ENCODE measurements around the gene CCDC73. TPM values are rescaled to one million over a fixed set of nuclear protein-coding genes. Genes with fewer than 3 reads are reported as not detected.
"Not testable (repeated sequence)": the region's sequence is repeated elsewhere in the genome, so short reads cannot be mapped to it uniquely, and the experiment has no call there.

Gene CCDC73
- total RNA-seq, 2 donors from 2014 or later: not detected

DNA sequence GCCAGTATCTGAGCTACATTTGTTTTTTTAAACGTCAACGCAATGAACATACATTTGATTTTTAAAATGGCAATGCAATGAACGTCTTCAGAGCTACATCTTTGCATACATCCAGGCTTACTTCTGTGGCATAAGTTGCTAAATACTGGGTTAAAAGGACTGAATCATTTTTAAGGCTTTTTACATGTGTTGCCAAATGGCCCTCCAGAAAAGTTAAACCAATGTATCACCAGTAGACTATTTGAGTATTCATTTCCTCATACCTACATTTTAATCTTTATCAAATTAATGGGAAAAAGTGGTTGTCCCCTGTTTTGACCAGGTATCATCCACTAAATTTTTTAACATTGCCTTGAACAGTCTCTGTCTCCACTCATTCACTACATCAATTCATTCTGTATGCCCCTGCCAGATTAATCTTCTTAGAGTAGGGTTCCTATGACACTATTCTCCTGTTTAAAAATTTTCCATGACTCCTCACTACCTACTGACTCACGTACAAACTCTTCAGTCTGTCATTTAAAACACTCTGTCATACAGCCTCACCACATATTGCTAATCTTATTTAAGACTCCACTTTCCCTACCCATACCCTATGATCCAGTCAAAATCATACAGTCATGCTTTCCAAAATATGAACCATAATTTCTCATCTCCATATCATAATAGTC lies 22.9 kb upstream of the CCDC73 start:
- no peak for DNase-seq (ENCODE audit: low spot score)
- intact Hi-C loops (cut with DNase I): no loop called here

DNA sequence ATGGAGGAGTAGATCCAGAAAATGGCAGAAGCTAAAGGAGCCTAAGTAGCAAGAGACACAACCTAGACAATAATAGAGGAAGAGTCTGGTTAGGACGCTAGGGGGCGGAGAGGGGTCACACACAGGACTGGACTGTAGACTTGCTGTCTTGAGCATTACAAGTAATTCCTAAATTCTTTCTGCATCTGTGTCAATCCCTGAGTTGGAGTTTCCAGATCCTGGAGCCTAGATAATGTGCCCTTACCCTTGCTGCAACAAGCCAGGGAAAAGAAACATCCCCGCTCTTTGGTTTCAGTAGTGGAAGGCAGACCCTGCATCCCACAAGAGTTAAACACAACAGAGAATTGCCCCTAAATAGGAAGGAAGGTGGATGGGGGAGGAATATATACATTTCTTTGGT lies 14.9 kb upstream of the CCDC73 start:
- intact Hi-C loops (cut with DNase I): no loop called here
- DNase-seq (ENCODE audit: low spot score): peak; percentile 86

DNA sequence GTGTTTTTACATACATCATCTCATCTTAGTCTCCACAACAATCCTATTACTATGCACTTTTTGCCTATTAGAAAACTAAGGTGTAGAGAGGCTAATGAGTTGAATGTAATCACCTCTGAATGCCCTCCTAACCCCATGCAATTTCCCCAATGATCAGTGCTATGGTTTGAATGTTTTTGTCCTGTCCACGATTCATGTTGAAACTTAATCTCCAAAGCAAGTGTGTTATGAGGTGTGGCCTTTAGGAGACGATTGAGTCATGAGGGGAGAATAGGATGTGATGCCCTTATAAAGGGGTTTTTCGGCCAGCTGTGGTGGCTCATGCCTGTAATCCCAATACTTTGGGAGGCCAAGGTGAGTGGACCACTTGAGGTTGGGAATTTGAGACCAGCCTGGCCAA lies 2.0 kb upstream of the CCDC73 start:
- no peak for DNase-seq (ENCODE audit: low spot score)
- intact Hi-C loops (cut with DNase I): no loop called here

GRCh38 chr11:32792948-32793475 lies 1.4 kb downstream of the CCDC73 start:
- intact Hi-C loops (cut with DNase I): loop anchor here in 1 of 2 donors (5.0 kb wide), 1 partner anchor 466 kb away; no protein-coding TSS in a partner anchor
- no peak for DNase-seq (ENCODE audit: low spot score)

GRCh38 chr11:32792111-32792947 lies 2.1 kb downstream of the CCDC73 start:
- no peak for DNase-seq (ENCODE audit: low spot score)
- intact Hi-C loops (cut with DNase I): loop anchor here in 1 of 2 donors (5.0 kb wide), 1 partner anchor 465 kb away; no protein-coding TSS in a partner anchor

DNA sequence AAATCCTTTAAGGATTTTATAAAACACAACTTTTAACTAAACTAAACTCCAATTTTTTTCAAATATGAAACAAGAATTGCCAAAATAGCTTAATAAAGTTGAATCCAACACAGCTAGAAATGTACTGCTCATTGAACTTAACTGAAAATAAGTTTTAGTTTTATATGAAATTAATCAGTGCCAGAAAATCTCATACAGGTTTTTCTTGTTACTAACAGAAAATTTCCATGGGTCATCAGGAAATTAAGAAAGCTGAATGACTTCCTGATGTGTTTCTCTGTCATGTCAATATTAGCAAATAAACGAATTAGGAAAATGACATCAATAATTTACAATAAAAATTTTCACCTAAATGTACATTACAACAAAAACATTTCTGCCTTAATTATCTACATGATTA lies 3.5 kb downstream of the CCDC73 start:
- no peak for DNase-seq (ENCODE audit: low spot score)
- intact Hi-C loops (cut with DNase I): loop anchor here in 1 of 2 donors (5.0 kb wide), 1 partner anchor 464 kb away; no protein-coding TSS in a partner anchor

- intact Hi-C loops (cut with DNase I): no loop called here
Measured at GRCh38 chr11:32786811-32787210, 7.7 kb downstream of the CCDC73 start.

DNA sequence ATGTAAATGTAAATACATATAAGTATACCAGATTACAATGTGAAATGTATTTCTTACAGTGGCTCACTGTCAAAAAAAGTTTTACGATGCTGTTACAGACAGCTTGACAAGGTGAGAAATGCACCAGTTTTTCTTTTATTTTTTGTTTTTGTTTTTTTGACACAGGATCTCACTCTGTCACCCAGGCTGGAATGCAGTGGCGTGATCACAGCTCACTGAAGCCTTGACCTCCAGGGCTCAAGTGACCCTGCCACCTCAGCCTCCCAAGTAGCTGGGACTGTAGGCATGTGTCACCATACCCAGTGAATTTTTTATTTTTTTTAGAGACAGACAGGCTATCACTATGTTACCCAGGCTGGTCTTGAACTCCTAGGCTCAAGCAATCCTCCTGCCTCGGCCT lies 9.2 kb downstream of the CCDC73 start:
- intact Hi-C loops (cut with DNase I): no loop called here
- DNase-seq (ENCODE audit: low spot score): no peak

More at GRCh38 chr11:32786811-32787210, 7.7 kb downstream of the CCDC73 start:
- no peak for DNase-seq (ENCODE audit: low spot score)

- no peak for DNase-seq (ENCODE audit: low spot score)
- intact Hi-C loops (cut with DNase I): no loop called here
Measured at GRCh38 chr11:32781721-32782120, 12.7 kb downstream of the CCDC73 start.

DNA sequence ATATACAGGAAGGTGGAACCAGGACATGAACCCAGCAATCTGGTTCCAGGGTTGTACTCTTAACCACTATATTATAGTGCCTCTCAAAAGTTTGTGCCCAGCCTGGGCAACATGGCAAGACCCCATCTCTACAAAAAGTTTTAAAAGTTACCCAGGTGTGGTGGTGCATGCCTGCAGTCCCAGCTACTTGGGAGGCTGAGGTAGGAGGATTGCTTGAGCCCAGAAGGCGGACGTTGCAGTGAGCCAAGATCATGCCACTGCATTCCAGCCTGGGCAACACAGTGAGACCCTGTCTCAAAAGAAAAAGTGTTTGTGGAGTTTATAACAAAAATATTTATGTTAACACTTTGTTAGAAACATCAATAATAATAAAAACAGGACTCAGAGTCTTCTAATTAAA lies 13.6 kb downstream of the CCDC73 start:
- intact Hi-C loops (cut with DNase I); DNase-seq (ENCODE audit: low spot score): not testable (repeated sequence)

- no peak for DNase-seq (ENCODE audit: low spot score)
Measured at GRCh38 chr11:32779136-32779535, 15.3 kb downstream of the CCDC73 start.

DNA sequence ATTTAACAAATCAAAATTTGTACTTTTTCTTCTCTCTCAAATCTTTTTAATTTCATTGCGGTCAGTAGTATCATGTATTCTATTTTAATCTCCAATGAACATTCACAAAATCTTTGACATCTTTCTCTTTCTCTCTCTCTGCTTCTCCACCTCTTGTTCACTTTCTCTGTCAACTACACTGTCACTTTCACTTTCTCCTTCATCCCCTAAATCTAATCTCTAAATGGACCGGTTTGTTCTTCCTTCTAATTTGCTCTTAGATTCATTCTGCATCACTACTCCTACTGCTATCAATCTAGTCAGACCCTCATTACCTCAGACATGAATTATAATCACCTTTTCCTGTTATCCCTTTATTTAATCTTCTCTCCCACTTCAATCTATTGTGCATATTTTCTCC lies 18.6 kb downstream of the CCDC73 start:
- no peak for DNase-seq (ENCODE audit: low spot score)
- intact Hi-C loops (cut with DNase I): no loop called here

More at GRCh38 chr11:32779136-32779535, 15.3 kb downstream of the CCDC73 start:
- intact Hi-C loops (cut with DNase I): no loop called here

DNA sequence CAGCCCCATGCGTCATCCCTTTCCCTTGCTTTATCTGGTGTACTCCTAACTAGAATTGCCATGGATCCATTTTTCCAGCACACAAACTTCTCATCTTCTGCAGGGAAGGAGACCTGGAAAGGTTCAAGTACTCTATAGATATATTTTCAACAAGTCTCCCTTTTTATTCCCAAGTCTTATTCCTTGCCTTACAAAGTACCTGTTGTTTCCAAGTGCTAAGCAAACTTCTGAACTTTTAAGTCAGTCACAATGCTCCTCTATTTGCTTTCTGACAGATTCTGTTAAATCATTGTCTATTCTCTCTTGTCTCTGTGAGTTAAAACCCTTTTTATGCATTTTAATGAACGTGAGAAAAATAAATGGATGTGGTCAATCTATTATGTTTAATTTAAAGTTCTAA lies 20.4 kb downstream of the CCDC73 start:
- intact Hi-C loops (cut with DNase I): no loop called here
- DNase-seq (ENCODE audit: low spot score): no peak

DNA sequence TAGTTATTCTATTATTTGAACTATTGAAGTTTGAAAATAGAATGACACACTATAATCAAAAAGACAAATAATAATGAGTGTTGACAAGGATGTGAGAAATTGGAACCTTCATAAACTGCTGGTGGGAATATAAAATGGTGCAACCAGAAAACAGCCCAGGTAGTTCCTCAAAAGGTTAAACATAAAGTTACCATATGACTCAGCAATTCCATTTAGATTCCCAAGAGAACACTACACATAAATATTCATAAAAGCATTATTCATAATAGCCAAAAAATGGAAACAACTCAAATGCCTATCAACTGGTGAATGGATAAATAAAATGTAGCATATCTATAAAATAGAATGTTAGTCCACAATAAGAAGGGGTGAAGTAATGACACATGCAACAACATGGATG lies 21.7 kb downstream of the CCDC73 start:
- DNase-seq (ENCODE audit: low spot score): no peak
- intact Hi-C loops (cut with DNase I): no loop called here

GRCh38 chr11:32761774-32762173 lies 32.7 kb downstream of the CCDC73 start:
- intact Hi-C loops (cut with DNase I); DNase-seq (ENCODE audit: low spot score): not testable (repeated sequence)

- DNase-seq (ENCODE audit: low spot score): no peak
- intact Hi-C loops (cut with DNase I): no loop called here
Measured at GRCh38 chr11:32758291-32758690, 36.2 kb downstream of the CCDC73 start.

GRCh38 chr11:32753181-32753580 lies 41.3 kb downstream of the CCDC73 start:
- DNase-seq (ENCODE audit: low spot score); intact Hi-C loops (cut with DNase I): not testable (repeated sequence)

GRCh38 chr11:32752001-32752400 lies 42.5 kb downstream of the CCDC73 start:
- DNase-seq (ENCODE audit: low spot score): no peak
- intact Hi-C loops (cut with DNase I): no loop called here

DNA sequence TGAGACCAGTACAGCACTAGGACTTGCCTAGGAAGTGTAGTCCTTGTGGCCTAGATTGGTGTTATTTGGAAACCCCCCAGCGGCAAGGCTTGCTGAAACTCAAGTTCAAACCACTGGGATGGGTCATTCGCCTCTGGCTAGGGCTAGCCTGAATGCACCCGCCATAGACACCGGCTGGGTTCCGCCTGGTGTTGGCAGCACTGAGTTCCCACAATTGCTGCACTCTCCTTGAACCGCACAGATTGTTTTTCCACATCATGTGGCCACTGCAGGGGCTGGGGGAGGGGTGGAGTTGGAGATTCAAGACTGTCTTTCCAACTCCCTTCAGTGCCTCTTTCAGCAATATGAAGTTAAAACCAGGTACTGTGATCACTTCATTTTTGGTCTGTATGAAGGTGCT lies 43.1 kb downstream of the CCDC73 start:
- intact Hi-C loops (cut with DNase I): no loop called here
- DNase-seq (ENCODE audit: low spot score): no peak

DNA sequence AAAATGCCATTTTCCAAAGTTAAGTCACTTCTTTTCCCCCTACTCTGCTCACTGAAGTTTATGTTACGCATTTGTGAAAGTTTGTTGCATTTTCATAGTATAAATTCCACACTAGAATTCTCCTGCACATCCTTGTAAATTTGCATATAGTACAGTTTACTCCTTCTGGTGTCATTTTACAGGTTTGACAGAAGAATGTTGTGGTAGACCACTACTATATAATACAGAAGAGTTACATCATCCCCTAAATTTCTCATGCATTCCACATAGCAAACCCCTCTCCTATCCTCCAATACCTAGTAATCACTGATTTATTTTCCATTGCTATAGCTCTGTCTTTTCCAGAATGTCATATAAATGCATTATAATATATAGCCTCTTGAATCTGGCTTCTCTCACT lies 64.5 kb downstream of the CCDC73 start:
- intact Hi-C loops (cut with DNase I): no loop called here
- DNase-seq (ENCODE audit: low spot score): no peak

Measured in posterior vena cava (tissue), 2 donors.